Common myeloid progenitor, CD34-positive (primary cell): ENCODE results near the gene ALKBH2.
"Not testable (repeated sequence)": the region's sequence is repeated elsewhere in the genome, so short reads cannot be mapped to it uniquely, and the experiment has no call there.

Experiments
- CTCF ChIA-PET: fragments of 350-600 bp; sonication (Branson Sonifier 250); formaldehyde crosslinking; loops from one replicate; lab custom pipeline; 2021; ENCODE audit warnings: antibody characterized with exemption; lab: Charles Lee
- POLR2A ChIA-PET: fragments of 350-600 bp; sonication (Branson Sonifier 250); formaldehyde crosslinking; loops from one replicate; lab custom pipeline; 2021; ENCODE audit warnings: antibody characterized with exemption; lab: Charles Lee
- DNase-seq, 3 donors: peaks; one replicate each; pipeline versions ENCODE4 v3.0.0 to v3.0.0-alpha.2; 2013
- H3K27ac ChIP-seq, 2 experiments: 1 replicate in 1 of 2; 2 replicates in 1 of 2; pipeline ENCODE4 v1.7.0; 2013; ENCODE audit warnings: inconsistent platforms in 2 of 2, low read length in 2 of 2, mild to moderate bottlenecking in 2 of 2, low read depth in 1 of 2, moderate library complexity in 1 of 2; ENCODE audit not compliant: severe bottlenecking in 2 of 2, insufficient read depth in 1 of 2, poor library complexity in 1 of 2
- H3K27me3 ChIP-seq, 5 experiments: replicated peaks in 2 of 5; 1 replicate in 3 of 5; 2 replicates in 2 of 5; pipeline versions ENCODE4 v1.6.1 to v1.7.0; 2013; ENCODE audit warnings: low read length in 4 of 5, mild to moderate bottlenecking in 2 of 5, moderate library complexity in 2 of 5, inconsistent platforms in 1 of 5; ENCODE audit not compliant: insufficient read depth in 5 of 5, control insufficient read depth in 4 of 5
- H3K36me3 ChIP-seq, 4 experiments: 1 replicate in 2 of 4; 2 replicates in 2 of 4; pipeline versions ENCODE4 v1.6.1 to v1.7.0; 2013; ENCODE audit warnings: low read length in 3 of 4, control low read depth in 1 of 4, mild to moderate bottlenecking in 1 of 4; ENCODE audit not compliant: control insufficient read depth in 4 of 4, insufficient read depth in 4 of 4
- H3K4me1 ChIP-seq, 4 experiments: 1 replicate in 3 of 4; 2 replicates in 1 of 4; pipeline versions ENCODE4 v1.6.1 to v1.7.1; 2013; ENCODE audit warnings: low read length in 3 of 4, mild to moderate bottlenecking in 3 of 4, control low read depth in 1 of 4, inconsistent platforms in 1 of 4, moderate library complexity in 1 of 4; ENCODE audit not compliant: control insufficient read depth in 4 of 4, insufficient read depth in 4 of 4; ENCODE audit errors: control extremely low read depth in 1 of 4
- H3K4me3 ChIP-seq, 7 experiments: 1 replicate in 4 of 7; 2 replicates in 3 of 7; pipeline versions ENCODE4 v1.5.1 to v1.7.0; 2013; ENCODE audit warnings: mild to moderate bottlenecking in 7 of 7, low read length in 6 of 7, moderate library complexity in 6 of 7, inconsistent platforms in 2 of 7, low read depth in 2 of 7, control low read depth in 1 of 7; ENCODE audit not compliant: insufficient read depth in 4 of 7, control insufficient read depth in 1 of 7; ENCODE audit errors: extremely low read depth in 1 of 7
- H3K9me3 ChIP-seq, 5 experiments: 1 replicate in 4 of 5; 2 replicates in 1 of 5; pipeline versions ENCODE4 v1.6.1 to v1.7.1; 2013; ENCODE audit warnings: low read length in 4 of 5, mild to moderate bottlenecking in 2 of 5, inconsistent platforms in 1 of 5, low read depth in 1 of 5, moderate library complexity in 1 of 5; ENCODE audit not compliant: control insufficient read depth in 4 of 5, insufficient read depth in 2 of 5; ENCODE audit errors: control extremely low read depth in 1 of 5
- WGBS: methylation state at CpG from one replicate; pipeline ENCODE4 v1.1.5; 2013; ENCODE audit not compliant: insufficient coverage; 5-methylcytosine and 5-hydroxymethylcytosine counted together

Gene ALKBH2

DNA sequence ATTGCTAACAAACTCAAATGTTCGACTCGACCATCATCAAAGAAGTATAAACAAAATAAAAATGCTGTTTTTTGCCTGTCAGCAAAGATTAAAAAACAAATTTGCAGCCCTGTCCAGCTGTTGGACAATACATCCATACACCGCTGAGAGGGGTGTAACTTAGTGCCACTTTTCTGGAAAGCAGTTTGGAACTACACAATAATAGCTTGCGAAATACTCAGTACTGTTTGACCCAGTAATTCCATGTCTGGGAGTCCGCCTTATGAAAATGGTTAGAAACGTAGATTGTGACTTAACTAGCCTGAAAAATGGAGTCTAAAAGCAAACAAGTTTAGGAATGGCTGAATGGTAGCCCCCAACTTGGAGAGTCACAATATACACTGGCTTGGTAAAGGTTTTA, 34.5 kb downstream of the ALKBH2 start:
- H3K36me3 ChIP-seq = peaks cover 3 to 18% (median 12%) of the 10 kb centered on the region in 4 experiments
- H3K27me3 ChIP-seq = no peaks in the 10 kb centered on the region
- no peak overlapping the region for H3K4me3 ChIP-seq
- ChIA-PET POLR2A (no interaction called here), CTCF (no interaction called here)
- H3K4me1 ChIP-seq = peaks cover under 1 to 8% (median 3%) of the 10 kb centered on the region in 4 experiments
- no peak for DNase-seq
- 93% methylated on average over 5 of the region's 6 CpGs for WGBS
- H3K9me3 ChIP-seq = peaks cover 0 to 8% (median 0%) of the 10 kb centered on the region in 5 experiments
- H3K27ac ChIP-seq = no peak overlapping the region

DNA sequence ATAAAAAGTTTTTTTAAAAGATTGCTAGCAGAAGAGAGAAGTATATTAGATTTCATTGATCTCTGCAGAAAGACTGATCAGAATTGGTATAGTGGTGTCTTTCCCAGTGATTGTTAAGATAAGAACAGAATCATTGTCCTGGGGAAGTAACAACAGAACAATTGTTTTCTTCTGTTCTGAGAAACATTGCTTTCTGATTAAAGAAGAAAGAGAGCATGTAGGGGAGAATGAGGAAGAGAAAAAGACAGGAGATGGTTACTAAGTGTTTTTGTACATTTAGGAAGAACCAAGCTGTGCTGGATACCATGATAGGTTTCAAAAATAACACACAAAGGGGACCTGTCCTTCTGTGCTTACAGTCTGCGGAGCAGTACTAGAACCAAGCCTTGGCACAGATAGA, 35.9 kb downstream of the ALKBH2 start:
- peaks cover 0 to 15% (median 8%) of the 10 kb centered on the region in 4 experiments for H3K36me3 ChIP-seq
- ChIA-PET CTCF (no interaction called here), POLR2A (no interaction called here)
- no peaks in the 10 kb centered on the region for H3K9me3 ChIP-seq
- WGBS = 100% methylated on average over 1 of the region's 1 CpG
- H3K27ac ChIP-seq = no peak overlapping the region
- no peak for DNase-seq
- H3K4me3 ChIP-seq = no peak overlapping the region
- H3K27me3 ChIP-seq = no peaks in the 10 kb centered on the region
- peaks cover 2 to 18% (median 12%) of the 10 kb centered on the region in 4 experiments for H3K4me1 ChIP-seq

DNA sequence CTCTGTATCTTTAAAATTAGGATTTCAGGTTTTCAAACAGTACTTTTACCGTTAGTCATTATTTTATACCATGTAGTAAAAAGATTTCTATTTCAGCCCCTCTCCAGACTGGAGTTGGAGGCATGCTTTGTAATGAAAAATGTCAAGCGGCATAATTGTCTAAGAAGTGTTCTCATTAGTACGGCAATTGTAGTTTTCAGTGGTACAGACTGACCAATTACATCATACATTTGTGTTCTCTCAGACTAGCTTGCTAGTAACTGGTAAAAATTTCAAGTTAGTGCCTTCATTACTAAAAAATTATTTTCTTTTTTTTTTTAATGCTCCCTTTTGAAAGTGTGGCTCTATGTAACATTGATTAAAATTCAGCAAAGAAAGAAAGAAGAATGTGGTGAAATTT, 36.4 kb downstream of the ALKBH2 start:
- no peak for DNase-seq
- ChIA-PET CTCF (no interaction called here), POLR2A (no interaction called here)
- H3K9me3 ChIP-seq = no peaks in the 10 kb centered on the region
- H3K4me1 ChIP-seq = peaks cover 4 to 22% (median 13%) of the 10 kb centered on the region in 4 experiments
- no peak overlapping the region for H3K4me3 ChIP-seq
- no CpG with 5 or more reads among the region's 3 CpGs for WGBS
- peaks cover 0 to 15% (median 8%) of the 10 kb centered on the region in 4 experiments for H3K36me3 ChIP-seq
- H3K27ac ChIP-seq = no peak overlapping the region
- no peaks in the 10 kb centered on the region for H3K27me3 ChIP-seq

DNA sequence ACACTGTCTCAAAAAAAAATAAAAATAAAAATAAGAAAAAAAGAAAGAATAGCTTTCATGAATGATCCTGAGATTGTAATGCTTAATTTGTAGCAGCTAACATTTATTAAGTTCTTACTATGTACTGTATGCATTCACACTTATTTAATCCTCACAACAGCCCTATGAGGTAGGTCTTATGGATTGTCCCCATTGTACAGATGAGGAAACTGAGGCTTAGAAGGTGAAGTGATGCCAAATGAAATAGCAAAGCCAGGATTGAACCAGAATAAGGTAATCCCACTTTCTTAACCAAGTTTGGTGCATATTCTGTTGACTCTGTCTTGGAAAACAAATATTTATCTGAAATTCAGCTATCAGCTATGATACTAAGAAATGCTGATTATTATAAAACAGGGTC, 38.8 kb downstream of the ALKBH2 start:
- no peaks in the 10 kb centered on the region for H3K27me3 ChIP-seq
- DNase-seq = peak in 2 of 3 donors; percentile 4 to 9
- no peaks in the 10 kb centered on the region for H3K9me3 ChIP-seq
- peaks cover 0 to 11% (median 7%) of the 10 kb centered on the region in 4 experiments for H3K36me3 ChIP-seq
- CTCF ChIA-PET = interaction anchor here (1.2 to 2.6 kb wide), 5 partner anchors 10 to 57 kb away, joined by 3 to 9 read pairs (median 4); partner anchors contain the start of gene ALKBH2
- POLR2A ChIA-PET = no interaction called here
- H3K27ac ChIP-seq = peak overlapping the region in 1 of 2 experiments; percentile 88
- peaks cover 4 to 24% (median 14%) of the 10 kb centered on the region in 4 experiments for H3K4me1 ChIP-seq
- H3K4me3 ChIP-seq = peak overlapping the region in 1 of 7 experiments; percentile 96

DNA sequence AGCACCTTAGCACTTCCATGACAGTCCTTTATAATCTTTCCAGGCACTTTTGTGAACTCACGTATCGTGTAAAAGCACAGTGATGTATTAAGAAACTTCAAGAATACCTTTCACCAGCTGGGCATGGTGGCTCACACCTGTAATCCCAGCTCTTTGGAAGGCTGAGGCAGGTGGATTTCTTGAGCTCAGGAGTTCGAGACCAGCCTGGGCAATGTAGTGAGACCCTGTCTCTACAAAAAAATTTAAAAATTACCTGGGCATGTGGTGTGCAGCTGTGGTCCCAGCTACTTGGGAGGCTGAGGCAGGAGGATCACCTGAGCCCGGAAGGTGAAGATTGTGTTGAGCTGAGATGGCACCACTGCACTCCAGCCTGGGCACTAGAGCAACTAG, 39.2 kb downstream of the ALKBH2 start:
- not testable (repeated sequence) for H3K27me3 ChIP-seq
- WGBS = 73% methylated on average over 3 of the region's 4 CpGs

GRCh38 chr12:109053382-109054123, 39.7 kb downstream of the ALKBH2 start:
- peak; percentile 43 to 73 (median 68) for DNase-seq

More for the DNA sequence above, 39.2 kb downstream of the ALKBH2 start:
- Histone ChIP-seq H3K27ac (peak overlapping the region in 1 of 2 experiments; percentile 88), H3K36me3 (peaks cover 0 to 11% (median 7%) of the 10 kb centered on the region in 4 experiments), H3K4me1 (peaks cover 4 to 24% (median 14%) of the 10 kb centered on the region in 4 experiments), H3K4me3 (peak overlapping the region in 6 of 7 experiments; percentile 88 to 98 (median 96))
- CTCF ChIA-PET = interaction anchor here (1.2 to 2.6 kb wide), 5 partner anchors 10 to 58 kb away, joined by 3 to 9 read pairs (median 4); partner anchors contain the start of gene ALKBH2
- DNase-seq, H3K9me3 ChIP-seq, POLR2A ChIA-PET: not testable (repeated sequence)

More at GRCh38 chr12:109053382-109054123, 39.7 kb downstream of the ALKBH2 start:
- Histone ChIP-seq H3K4me3 (peak overlapping the region; percentile 85 to 98 (median 96)), H3K27ac (peak overlapping the region; percentile 69 to 88), H3K9me3 (no peaks in the 10 kb centered on the region), H3K27me3 (no peaks in the 10 kb centered on the region), H3K36me3 (peaks cover 0 to 7% (median 5%) of the 10 kb centered on the region in 4 experiments), H3K4me1 (peaks cover 4 to 24% (median 14%) of the 10 kb centered on the region in 4 experiments)
- 28% methylated on average over 8 of the region's 9 CpGs for WGBS
- POLR2A ChIA-PET = no interaction called here
- CTCF ChIA-PET = interaction anchor here (1.2 to 2.6 kb wide), 3 partner anchors 16 to 58 kb away, joined by 3 to 9 read pairs (median 4); partner anchors contain the start of gene ALKBH2
